ENCODE data around the gene LRRC27. TPM values are rescaled to one million over a fixed set of nuclear protein-coding genes. Genes with fewer than 3 reads are reported as not detected.

LRRC27 gene
- total RNA-seq, 1 donor from 2014 or later = 15.5 TPM

DNA sequence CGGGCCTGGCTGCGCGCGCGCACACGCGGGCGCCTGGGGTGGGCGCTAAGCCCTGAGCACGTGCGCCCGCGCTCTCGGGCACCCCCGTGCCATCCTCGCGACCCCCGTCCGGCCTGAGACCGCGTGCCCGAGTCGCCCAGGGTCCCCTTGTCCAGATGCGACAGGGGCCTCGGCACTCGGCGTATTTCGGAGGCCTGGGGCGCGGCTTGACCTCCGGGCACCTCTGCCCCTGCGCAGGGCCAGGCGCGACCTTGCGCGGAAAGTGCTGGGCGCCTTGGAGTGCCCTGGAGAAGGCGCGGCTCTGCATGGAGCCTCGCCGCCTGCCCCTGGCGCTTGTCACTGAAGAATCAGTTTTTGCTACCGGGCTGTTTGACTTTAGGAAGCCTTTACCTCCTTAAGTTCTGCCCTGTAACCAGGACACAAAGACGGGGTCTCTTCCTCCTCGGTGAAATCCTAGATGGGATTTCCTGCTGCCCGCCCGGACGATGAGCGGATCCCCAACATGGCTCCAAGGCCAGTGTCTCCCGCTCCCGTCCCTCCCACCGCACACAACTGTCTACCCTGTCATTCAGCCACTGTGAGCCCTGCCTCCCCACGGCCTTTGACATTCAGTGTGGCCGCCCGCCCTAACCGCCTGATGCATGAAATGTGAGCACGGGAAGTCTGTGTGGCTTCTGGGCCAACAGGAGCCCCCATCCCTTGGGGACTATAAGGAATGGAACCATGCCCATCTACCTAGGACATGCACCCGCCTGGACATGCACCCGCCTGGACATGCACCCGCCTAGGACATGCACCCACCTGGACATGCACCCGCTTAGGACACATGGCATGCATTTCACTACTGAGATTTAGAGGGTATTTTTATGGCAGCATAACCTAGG lies 23.2 kb upstream of the LRRC27 start:
- TF ChIP-seq, protein P1, sequence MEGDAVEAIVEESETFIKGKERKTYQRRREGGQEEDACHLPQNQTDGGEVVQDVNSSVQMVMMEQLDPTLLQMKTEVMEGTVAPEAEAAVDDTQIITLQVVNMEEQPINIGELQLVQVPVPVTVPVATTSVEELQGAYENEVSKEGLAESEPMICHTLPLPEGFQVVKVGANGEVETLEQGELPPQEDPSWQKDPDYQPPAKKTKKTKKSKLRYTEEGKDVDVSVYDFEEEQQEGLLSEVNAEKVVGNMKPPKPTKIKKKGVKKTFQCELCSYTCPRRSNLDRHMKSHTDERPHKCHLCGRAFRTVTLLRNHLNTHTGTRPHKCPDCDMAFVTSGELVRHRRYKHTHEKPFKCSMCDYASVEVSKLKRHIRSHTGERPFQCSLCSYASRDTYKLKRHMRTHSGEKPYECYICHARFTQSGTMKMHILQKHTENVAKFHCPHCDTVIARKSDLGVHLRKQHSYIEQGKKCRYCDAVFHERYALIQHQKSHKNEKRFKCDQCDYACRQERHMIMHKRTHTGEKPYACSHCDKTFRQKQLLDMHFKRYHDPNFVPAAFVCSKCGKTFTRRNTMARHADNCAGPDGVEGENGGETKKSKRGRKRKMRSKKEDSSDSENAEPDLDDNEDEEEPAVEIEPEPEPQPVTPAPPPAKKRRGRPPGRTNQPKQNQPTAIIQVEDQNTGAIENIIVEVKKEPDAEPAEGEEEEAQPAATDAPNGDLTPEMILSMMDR (IDR thresholded peaks at IDR 0.05) = no peak
- DNase-seq (peak; percentile 59), ATAC-seq (peak; percentile 31 to 37)
- Histone ChIP-seq H3K36me3 (no peaks in the 10 kb centered on the region), H3K4me1 (peaks cover 16% of the 10 kb centered on the region), H3K9me3 (no peaks in the 10 kb centered on the region), H3K27ac (peak overlapping the region; percentile 84), H3K4me3 (peak overlapping the region; percentile 88), H3K27me3 (ENCODE audit: low read depth) (no peaks in the 10 kb centered on the region)
- intact Hi-C loops (cut with DNase I) = no loop called here

DNA sequence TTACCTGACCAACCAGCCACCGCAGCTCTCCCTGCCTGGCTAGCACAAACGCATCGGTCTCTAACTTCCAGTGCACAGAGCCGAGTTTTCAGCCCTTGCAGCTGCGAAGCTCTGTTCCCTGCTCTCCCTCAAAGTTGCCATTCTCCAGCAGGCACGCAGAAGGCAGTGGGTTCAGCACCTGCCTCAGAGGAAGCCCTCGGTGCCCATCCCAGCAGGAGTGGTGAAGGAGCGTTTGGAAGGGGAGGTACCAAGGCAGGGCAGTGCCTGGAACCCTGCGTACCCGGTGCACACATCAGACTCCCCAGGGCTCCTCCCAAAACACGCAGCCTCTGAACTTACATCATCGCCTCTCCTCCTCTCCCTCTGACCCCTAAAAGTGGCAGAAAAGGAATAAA lies 22.5 kb upstream of the LRRC27 start:
- no peaks in the 10 kb centered on the region for H3K27me3 ChIP-seq (ENCODE audit: low read depth)
- no peaks in the 10 kb centered on the region for H3K36me3 ChIP-seq
- intact Hi-C loops (cut with DNase I) = no loop called here
- H3K4me3 ChIP-seq = no peak overlapping the region
- H3K4me1 ChIP-seq = peaks cover 16% of the 10 kb centered on the region
- H3K27ac ChIP-seq = no peak overlapping the region
- H3K9me3 ChIP-seq = no peaks in the 10 kb centered on the region
- no peak for ATAC-seq
- DNase-seq = no peak
- TF ChIP-seq, protein P1 (IDR thresholded peaks at IDR 0.05) = no peak

DNA sequence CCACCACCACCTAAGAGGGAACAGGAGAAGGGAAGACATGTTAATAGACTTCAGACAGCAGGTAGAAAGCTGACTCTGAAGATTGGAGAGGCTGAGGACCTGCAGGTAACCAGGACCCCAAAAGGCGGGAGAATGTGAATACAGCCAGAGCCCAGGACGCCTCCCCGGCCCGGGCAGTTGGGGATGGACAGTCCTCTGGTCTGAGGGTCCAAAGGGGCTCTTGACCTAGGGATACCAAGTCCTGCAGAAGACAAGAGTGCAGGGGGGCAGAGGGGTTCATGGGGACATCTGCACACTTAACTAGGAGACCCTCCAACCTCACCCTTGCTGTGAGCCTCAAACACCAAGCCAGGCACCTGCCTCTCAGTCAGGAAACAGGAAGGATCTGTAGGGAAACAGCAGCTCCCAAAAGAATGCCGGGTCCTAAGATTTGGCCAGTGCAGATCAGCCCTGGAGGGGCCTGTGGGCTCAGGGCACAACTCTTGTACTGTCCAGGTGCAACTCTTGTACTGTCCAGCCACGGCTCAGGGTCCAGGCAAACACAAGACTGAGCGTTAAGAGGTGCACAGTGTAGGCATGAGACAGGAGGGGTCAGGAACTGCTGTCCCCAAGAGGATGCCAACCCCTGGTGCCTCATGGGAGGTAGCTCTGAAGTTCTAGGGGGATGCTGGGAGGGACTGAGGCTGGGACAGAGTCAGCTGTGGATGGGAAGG lies 22.0 kb upstream of the LRRC27 start:
- TF ChIP-seq, protein P1 (IDR thresholded peaks at IDR 0.05) = no peak
- no peaks in the 10 kb centered on the region for H3K27me3 ChIP-seq (ENCODE audit: low read depth)
- H3K4me1 ChIP-seq = peaks cover 16% of the 10 kb centered on the region
- intact Hi-C loops (cut with DNase I) = no loop called here
- no peak overlapping the region for H3K27ac ChIP-seq
- no peak overlapping the region for H3K4me3 ChIP-seq
- DNase-seq (no peak), ATAC-seq (no peak)
- H3K36me3 ChIP-seq = no peaks in the 10 kb centered on the region
- H3K9me3 ChIP-seq = no peaks in the 10 kb centered on the region

GRCh38 chr10:132310701-132311337 lies 21.2 kb upstream of the LRRC27 start:
- Histone ChIP-seq H3K27ac (no peak overlapping the region), H3K36me3 (no peaks in the 10 kb centered on the region), H3K9me3 (no peaks in the 10 kb centered on the region), H3K4me3 (no peak overlapping the region), H3K4me1 (peaks cover 16% of the 10 kb centered on the region), H3K27me3 (ENCODE audit: low read depth) (no peaks in the 10 kb centered on the region)
- intact Hi-C loops (cut with DNase I) = no loop called here
- DNase-seq (no peak), ATAC-seq (no peak)
- TF ChIP-seq, protein P1 (IDR thresholded peaks at IDR 0.05) = no peak

- Histone ChIP-seq H3K27ac (no peak overlapping the region), H3K36me3 (no peaks in the 10 kb centered on the region), H3K27me3 (ENCODE audit: low read depth) (no peaks in the 10 kb centered on the region), H3K4me1 (peaks cover 14% of the 10 kb centered on the region), H3K4me3 (no peak overlapping the region), H3K9me3 (no peaks in the 10 kb centered on the region)
- DNase-seq = no peak
- intact Hi-C loops (cut with DNase I) = no loop called here
- TF ChIP-seq, protein P1 (IDR thresholded peaks at IDR 0.05) = no peak
- no peak for ATAC-seq
Measured at GRCh38 chr10:132311338-132311939, 20.6 kb upstream of the LRRC27 start.
